ENCODE data around the gene GHRL. TPM values are rescaled to one million over a fixed set of nuclear protein-coding genes. Genes with fewer than 3 reads are reported as not detected.

GHRL gene
- total RNA-seq, 6 experiments from 2014 or later: 0.32 to 0.43 TPM; not detected in 4

GRCh38 chr3:10238345-10239183 is 54.2 kb downstream of the GHRL start:
- intact Hi-C loops (cut with DNase I): no loop called here
- no peak for TF ChIP-seq CTCF (IDR thresholded peaks at IDR 0.05)
- TF ChIP-seq POLR2A (IDR thresholded peaks at IDR 0.05): no peak
- no peaks in the 10 kb centered on the region for H3K4me1 ChIP-seq
- H3K9me3 ChIP-seq: no peaks in the 10 kb centered on the region
- H3K36me3 ChIP-seq: peaks cover 0 to 26% (median 6%) of the 10 kb centered on the region in 4 donors
- H3K27me3 ChIP-seq: no peaks in the 10 kb centered on the region
- ATAC-seq: peak; percentile 9 to 47 (median 29)
- H3K4me3 ChIP-seq: no peak overlapping the region
- DNase-seq: no peak
- no peak overlapping the region for H3K27ac ChIP-seq
- WGBS (ENCODE audit: insufficient coverage, low coverage, low lambda C conversion rate, missing lambda C conversion rate): 53% methylated on average over 3 of the region's 15 CpGs

MicroRNAs encoded within 50 kb of the gene (microRNA counts, 767-probe panel; counts per million panel counts)
- 237 counts per million for microRNA hsa-miR-378b

Small RNAs within 50 kb of the gene (microRNA-seq; reads per million reads assigned to microRNA genes)
- 0 to 1.3 reads per million in 2 donors for gene MIR378B

Small RNAs within 50 kb of the gene (small RNA-seq; reads per million reads assigned to genes)
- 0 to 0.19 reads per million in 2 experiments for gene MIR378B
- gene RF02126: 0 reads per million in 2 experiments

Other genes with a start within 250 kb of the GHRL start
- gene FANCD2OS, start 184.7 kb downstream of the GHRL start, total RNA-seq: not detected
- 10 to 100 TPM; 41.2 to 55.3 (median 42.7) TPM for gene BRK1, start 177.3 kb downstream of the GHRL start, total RNA-seq
- gene VHL, start 151.2 kb downstream of the GHRL start, total RNA-seq: 10 to 100 TPM; 15.5 to 25.2 (median 19.9) TPM
- gene IRAK2, start 128.0 kb downstream of the GHRL start, total RNA-seq: 10 to 100 TPM in 3 of 6 experiments, 1 to 10 TPM in 3; 4.2 to 16.0 (median 8.4) TPM
- gene TATDN2, start 44.5 kb downstream of the GHRL start, total RNA-seq: 10 to 100 TPM in 3 of 6 experiments, 1 to 10 TPM in 3; 7.2 to 13.4 (median 10.1) TPM
- 10 to 100 TPM; 49.1 to 74.7 (median 64.4) TPM for gene SEC13, start 28.2 kb upstream of the GHRL start, total RNA-seq
- gene ATP2B2, start 212.6 kb upstream of the GHRL start, total RNA-seq: 10 to 100 TPM; 25.9 to 45.1 (median 35.1) TPM